Ishikawa (cell line): Measurements from ENCODE around the gene SRSF2.

Source experiments
- CEBPB ChIP-seq: IDR thresholded peaks from 2 replicates; pipeline ENCODE4 v1.6.1; 2012
- CREB1 ChIP-seq: IDR thresholded peaks from 2 replicates; pipeline ENCODE4 v1.6.1; 2012; ENCODE audit warnings: low read depth
- EGR1 ChIP-seq: IDR thresholded peaks from 2 replicates; pipeline ENCODE4 v1.6.1; 2012
- EP300 ChIP-seq: IDR thresholded peaks from 2 replicates; pipeline ENCODE4 v1.6.1; 2012; ENCODE audit warnings: borderline replicate concordance
- FOXM1 ChIP-seq: IDR thresholded peaks from 2 replicates; pipeline ENCODE4 v1.6.1; 2012; ENCODE audit warnings: low read depth, borderline replicate concordance
- NFIC ChIP-seq: IDR thresholded peaks from 2 replicates; pipeline ENCODE4 v1.6.1; 2012
- RAD21 ChIP-seq: IDR thresholded peaks from 2 replicates; pipeline ENCODE4 v1.6.1; 2012; ENCODE audit warnings: low read depth
- TAF1 ChIP-seq: IDR thresholded peaks from 2 replicates; pipeline ENCODE4 v1.6.1; 2012; ENCODE audit warnings: low read depth, mild to moderate bottlenecking
- TCF12 ChIP-seq: IDR thresholded peaks from 2 replicates; pipeline ENCODE4 v1.6.1; 2012; ENCODE audit warnings: low read depth
- TEAD4 ChIP-seq: IDR thresholded peaks from 2 replicates; pipeline ENCODE4 v1.6.1; 2012
- YY1 ChIP-seq: IDR thresholded peaks from 2 replicates; pipeline ENCODE4 v1.6.1; 2012; ENCODE audit warnings: low read depth
- ZBTB7A ChIP-seq: IDR thresholded peaks from 2 replicates; pipeline ENCODE4 v1.6.1; 2012; ENCODE audit warnings: low read depth
- TF ChIP-seq, protein P1 (sequence below): IDR thresholded peaks from 2 replicates; pipeline ENCODE4 v1.6.1; 2012; ENCODE audit warnings: low read depth, mild to moderate bottlenecking
- TF ChIP-seq, protein P2 (sequence below): IDR thresholded peaks from 2 replicates; pipeline ENCODE4 v1.6.1; 2012
- TF ChIP-seq, protein P3 (sequence below): IDR thresholded peaks from 2 replicates; pipeline ENCODE4 v1.6.1; 2012

SRSF2 gene

DNA sequence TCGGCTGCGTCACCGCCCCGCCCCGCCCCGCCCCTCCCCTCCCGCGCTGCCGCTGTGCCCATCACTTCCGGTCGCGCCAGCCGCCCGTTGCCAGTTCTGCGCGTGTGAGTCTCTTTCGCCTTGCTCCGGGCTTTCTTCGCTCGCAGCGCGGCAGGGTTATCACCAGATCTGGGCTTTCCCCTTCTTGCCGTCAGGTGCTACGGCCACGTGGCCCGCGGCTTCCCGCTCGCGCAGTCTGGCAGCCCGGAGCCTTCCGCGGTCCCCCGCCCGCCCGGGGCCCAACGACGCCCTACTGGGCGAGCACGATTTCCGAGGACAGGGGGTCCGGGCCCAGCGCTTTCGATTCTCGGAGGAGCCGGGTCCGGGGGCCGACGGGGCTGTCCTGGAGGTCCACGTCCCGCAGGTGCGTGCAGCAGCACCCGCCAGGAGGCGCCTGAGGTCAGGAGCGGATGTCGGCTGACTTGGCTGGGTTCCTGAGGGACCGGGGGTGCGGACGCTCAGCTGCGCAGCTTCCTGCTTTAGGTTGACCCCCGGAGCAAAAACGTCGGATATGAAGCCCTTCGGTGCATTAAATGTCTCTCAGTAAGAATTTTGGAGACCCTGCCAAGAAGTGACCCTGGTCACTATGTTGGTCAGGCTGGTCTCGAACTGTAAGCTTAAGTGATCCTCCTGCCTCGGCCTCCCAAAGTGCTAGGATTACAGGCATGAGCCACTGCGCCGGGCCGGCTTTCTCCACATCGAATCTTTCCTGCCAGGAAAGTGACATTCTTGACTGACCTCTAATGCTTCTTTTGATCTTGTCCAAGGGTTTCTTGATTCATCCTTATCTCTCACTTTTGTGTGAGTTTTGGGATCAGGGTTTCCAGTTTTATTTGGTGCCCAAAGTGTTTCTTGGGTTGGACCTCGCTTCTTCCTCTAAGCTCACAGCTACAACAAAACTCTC lies 10.1 kb downstream of the SRSF2 start, which contains the start of gene METTL23:
Gene METTL23 (plus strand): TSS at position 64 of the 943 bp plus-strand sequence. CDS start 2,872 bp downstream, outside the sequence.
- TF ChIP-seq NFIC (peak; percentile 62), TAF1 (peak; percentile 75), EP300 (no peak), EGR1 (0 out of 2 replicates have a peak, but pooled peaks have one; percentile 29), TCF12 (no peak), TEAD4 (no peak), ZBTB7A (no peak; the same call in 1 of the 2 replicates), RAD21 (peak; percentile 18; the same call in 1 of the 2 replicates), YY1 (no peak)
- TF ChIP-seq, protein P1, sequence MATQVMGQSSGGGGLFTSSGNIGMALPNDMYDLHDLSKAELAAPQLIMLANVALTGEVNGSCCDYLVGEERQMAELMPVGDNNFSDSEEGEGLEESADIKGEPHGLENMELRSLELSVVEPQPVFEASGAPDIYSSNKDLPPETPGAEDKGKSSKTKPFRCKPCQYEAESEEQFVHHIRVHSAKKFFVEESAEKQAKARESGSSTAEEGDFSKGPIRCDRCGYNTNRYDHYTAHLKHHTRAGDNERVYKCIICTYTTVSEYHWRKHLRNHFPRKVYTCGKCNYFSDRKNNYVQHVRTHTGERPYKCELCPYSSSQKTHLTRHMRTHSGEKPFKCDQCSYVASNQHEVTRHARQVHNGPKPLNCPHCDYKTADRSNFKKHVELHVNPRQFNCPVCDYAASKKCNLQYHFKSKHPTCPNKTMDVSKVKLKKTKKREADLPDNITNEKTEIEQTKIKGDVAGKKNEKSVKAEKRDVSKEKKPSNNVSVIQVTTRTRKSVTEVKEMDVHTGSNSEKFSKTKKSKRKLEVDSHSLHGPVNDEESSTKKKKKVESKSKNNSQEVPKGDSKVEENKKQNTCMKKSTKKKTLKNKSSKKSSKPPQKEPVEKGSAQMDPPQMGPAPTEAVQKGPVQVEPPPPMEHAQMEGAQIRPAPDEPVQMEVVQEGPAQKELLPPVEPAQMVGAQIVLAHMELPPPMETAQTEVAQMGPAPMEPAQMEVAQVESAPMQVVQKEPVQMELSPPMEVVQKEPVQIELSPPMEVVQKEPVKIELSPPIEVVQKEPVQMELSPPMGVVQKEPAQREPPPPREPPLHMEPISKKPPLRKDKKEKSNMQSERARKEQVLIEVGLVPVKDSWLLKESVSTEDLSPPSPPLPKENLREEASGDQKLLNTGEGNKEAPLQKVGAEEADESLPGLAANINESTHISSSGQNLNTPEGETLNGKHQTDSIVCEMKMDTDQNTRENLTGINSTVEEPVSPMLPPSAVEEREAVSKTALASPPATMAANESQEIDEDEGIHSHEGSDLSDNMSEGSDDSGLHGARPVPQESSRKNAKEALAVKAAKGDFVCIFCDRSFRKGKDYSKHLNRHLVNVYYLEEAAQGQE: no peak
- TF ChIP-seq, protein P2, sequence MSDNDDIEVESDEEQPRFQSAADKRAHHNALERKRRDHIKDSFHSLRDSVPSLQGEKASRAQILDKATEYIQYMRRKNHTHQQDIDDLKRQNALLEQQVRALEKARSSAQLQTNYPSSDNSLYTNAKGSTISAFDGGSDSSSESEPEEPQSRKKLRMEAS: peak; percentile 78
- TF ChIP-seq, protein P3, sequence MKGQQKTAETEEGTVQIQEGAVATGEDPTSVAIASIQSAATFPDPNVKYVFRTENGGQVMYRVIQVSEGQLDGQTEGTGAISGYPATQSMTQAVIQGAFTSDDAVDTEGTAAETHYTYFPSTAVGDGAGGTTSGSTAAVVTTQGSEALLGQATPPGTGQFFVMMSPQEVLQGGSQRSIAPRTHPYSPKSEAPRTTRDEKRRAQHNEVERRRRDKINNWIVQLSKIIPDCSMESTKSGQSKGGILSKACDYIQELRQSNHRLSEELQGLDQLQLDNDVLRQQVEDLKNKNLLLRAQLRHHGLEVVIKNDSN: peak; percentile 58

DNA sequence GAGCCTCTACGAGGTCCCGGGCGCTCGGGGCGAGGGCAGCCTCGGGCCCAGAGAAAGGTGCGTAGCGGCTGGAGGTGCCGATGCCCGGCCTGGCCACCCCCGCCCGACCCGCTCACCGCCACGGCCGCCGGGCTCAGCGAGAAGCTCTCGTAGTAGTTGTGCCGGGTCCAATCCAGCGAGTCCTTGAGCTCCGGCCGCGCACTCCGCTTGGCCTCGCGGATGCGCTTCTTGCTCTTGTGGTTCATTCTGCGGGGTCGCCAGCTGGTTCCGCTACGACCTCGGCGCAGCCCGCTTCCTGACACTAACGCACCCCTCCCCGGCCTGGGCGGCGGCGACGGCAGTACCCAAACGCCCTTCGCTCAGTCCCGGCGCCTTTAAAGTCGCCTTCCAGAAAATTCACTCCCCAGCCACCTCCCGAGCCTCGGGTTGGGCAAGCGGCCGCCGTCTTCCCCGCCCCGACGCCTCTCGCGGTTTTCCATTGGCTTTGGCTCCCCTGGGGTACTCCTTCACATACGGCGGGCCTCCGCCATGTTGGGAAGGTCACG lies 10.8 kb downstream of the SRSF2 start, which contains the start of gene JMJD6:
Gene JMJD6 (minus strand): TSS at position 376 of the 545 bp plus-strand sequence. CDS start 131 bp downstream, at position 245.
- TF ChIP-seq CEBPB (no peak), EP300 (no peak), EGR1 (no peak), RAD21 (no peak), CREB1 (peak; percentile 80), TAF1 (peak; percentile 70; the same call in 1 of the 2 replicates), ZBTB7A (0 out of 2 replicates have a peak, but pooled peaks have one; percentile 12), TEAD4 (no peak), TCF12 (no peak), NFIC (no peak), YY1 (peak; percentile 95)
- TF ChIP-seq, protein P1: no peak
- TF ChIP-seq, protein P3: no peak
- TF ChIP-seq, protein P2: peak; percentile 25; the same call in 1 of the 2 replicates

DNA sequence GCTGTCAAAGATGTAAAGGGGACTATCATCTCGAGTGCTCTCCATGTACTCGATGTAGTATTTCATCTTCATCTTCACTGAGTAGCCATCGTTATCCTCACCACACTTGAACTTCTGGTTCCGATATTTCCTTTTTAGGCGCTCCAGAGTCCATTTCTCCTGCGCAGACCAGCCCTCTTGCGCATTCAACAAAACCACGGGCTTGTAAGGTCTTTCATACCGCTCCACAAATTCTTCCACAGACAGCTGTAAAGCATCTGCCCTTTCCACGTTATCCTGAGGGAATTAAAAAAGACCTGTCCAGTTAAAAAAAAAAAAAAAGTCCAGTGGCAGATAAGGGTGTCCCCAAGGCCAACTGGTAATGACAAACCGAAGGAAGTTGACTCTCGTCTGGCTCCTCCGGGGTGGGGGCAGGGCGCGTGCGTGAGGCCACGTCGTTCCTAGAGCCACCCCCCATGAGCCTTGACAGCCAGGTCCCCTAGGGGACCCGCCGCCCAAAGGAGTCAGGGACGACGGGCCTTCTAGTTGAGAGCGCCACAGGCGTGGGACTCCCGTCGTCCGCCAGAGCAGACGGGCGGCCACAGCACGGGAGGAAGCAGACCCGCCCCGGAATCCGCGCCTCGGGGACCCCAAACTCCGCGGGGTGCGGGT lies 11.4 kb downstream of the SRSF2 start:
- TF ChIP-seq FOXM1: no peak
- TF ChIP-seq, protein P3: no peak
- TF ChIP-seq, protein P2: no peak
- TF ChIP-seq NFIC: no peak
- no peak for TF ChIP-seq TEAD4
- TF ChIP-seq YY1: no peak
- no peak for TF ChIP-seq EGR1
- TF ChIP-seq, protein P1: no peak
- TF ChIP-seq EP300: no peak
- TF ChIP-seq ZBTB7A: no peak
- no peak for TF ChIP-seq RAD21
- TF ChIP-seq TAF1: no peak
- TF ChIP-seq TCF12: no peak
- TF ChIP-seq CEBPB: no peak
- no peak for TF ChIP-seq CREB1
